ENCODE measurements around the gene TBC1D10B.
"Not testable (repeated sequence)": the region's sequence is repeated elsewhere in the genome, so short reads cannot be mapped to it uniquely, and the experiment has no call there.

Gene TBC1D10B

DNA sequence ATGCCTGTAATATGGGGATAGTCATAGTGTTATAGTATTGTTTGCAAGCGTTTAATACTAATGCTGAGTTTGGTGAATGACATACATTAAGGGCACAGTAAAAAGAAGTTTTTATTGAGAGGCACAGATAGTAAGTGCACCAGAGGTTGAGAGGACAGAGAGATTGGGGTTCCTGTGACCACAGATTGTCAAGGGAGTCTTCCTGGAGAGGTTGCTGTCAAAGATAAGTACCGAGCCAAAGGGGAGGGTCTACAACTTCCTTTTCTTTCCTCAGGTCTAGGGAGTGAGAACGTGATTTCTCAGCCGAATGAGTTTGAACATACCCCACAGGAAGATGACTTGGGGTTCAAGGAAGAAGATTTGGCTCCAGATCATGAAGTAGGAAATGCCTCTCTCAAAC is 26.8 kb upstream of the TBC1D10B start:
- DNase-seq: no peak

DNA sequence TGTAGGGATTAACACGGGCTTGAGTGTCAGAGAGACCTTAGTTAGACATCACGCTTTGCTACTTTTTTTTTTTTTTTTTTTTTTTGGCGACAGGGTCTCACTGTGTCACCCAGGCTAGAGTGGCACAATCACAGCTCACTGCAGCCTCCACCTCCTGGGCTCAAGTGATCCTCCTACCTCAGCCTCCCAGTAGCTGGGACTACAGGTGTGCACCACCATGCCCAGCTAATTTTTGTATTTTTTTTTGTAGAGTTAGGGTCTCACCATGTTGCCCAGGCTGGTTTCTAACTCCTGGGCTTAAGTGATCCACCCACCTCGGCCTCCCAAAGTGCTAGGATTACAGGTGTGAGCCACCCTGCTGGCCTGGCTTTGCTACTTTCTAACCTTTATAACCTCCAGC is 26.3 kb upstream of the TBC1D10B start:
- DNase-seq: not testable (repeated sequence)

DNA sequence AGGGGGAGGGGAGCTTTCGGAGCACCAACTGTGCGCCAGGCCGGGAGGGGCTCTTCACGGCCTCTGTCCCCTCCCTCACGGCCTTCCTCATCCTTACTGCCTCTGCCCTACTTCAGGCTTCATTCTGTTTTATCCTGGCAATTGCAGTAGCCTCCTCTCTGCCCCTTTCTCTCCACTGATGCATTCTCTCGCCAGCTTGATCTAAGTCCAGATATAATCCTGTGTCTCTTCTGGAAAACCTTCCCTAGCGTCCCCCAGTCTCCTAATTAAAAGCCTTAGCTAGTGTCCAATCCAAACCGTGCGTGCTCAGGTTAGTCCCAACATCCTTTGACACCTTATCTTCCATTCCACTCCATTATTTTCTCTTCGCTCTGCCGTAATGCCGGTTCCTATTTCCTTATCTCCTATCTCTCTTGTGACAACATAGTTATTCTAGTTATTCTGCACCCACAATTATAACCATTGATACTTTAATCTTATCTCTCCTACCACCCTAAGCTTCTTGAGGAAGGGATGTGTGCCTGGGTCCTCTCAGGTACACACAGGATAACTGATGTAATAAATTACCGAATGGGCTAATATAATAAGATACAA is 25.8 kb upstream of the TBC1D10B start:
- no peak for DNase-seq

DNA sequence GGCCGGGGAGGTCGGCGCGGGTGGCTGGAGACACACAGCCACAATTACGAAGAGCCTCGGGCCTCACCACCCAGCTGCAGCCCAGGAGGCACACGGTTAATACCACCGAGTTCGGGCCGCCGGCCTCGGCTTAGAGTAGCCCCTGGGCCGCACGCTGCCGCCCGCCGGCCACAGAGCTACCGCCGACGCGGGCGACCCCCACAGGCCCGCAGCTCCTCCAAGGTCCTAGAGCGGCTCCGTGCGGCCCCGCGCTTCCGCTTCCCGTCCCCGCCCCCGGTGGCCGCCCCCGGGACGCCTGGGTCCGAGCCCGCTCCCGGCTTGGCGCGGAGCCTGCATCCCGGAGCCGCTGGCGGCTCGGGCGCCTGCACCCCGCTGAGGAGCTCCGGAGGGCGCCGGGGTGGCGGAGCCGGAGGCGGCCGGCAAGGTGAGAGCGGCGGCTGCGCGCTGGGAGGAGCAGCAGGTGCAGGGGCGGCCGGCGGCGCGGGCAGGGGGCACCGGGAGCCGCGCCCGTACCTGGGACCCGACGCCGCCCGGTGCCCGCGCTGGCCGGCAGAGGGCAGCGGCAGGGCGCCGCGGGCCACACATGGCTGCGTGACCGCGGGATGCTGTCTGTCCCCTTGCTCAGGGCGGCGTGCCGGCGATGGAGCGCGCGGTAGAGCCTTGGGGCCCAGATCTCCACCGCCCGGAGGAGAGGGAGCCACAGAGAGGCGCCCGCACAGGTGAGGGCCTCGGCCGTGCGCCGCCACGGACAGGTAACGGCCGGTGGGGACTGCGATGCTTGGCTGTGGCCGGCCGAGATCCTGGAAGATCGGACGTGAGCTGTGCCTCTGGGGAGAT is 25.1 kb upstream of the TBC1D10B start, which contains the start of gene ZNF48:
Gene ZNF48, plus strand, starts transcription at position 266 of the 837 bp plus-strand sequence. Its CDS starts 375 bp downstream, at position 641.
- DNase-seq: peak; percentile 54

DNA sequence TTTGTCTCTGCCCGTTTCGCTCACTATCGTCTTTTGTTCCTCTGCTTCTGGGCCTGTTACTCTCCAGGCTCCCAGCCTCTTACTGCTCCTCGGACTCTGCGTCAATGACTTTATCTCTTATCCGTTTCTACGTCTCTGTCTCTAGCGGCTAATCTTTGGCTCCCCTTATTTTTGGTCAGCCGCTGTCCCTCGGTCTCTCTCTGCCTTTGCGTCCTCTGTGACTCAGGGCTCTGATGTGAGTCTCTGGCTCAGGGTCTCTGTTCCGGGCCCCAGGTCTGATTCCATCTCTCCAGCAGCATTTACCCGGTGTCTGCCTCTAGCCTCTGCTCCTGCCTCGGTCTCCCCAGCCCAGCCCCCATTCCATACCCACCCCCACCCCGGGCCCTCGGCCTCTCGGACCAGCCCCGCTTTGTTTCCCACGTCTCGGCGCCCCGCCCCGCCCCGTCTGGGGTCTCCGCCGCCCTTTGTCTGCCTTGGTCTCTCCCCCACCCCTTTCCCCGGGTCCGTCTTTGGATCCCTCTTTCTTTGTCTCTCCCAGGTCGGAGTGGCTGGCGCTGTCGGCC is 24.4 kb upstream of the TBC1D10B start:
- DNase-seq: no peak

DNA sequence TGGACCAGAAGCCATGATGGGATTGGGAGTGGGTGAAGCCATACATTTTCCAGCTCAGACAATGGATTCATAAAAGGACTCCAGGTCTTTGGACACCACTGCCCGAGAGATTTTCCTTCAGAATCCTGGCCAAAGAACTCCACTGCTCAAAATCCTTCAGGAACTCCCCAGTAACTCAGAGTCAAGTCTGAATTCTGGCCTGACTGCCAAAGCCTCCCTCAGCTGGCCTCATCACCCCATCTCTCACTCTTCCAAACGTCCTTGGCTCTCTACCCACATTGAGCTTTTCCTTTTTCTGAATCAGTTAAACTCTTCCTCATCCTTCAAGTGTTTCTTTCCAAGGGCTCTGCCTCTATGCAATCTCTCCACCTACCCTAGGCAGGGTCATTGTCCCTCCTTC is 13.2 kb upstream of the TBC1D10B start:
- no peak for DNase-seq

DNA sequence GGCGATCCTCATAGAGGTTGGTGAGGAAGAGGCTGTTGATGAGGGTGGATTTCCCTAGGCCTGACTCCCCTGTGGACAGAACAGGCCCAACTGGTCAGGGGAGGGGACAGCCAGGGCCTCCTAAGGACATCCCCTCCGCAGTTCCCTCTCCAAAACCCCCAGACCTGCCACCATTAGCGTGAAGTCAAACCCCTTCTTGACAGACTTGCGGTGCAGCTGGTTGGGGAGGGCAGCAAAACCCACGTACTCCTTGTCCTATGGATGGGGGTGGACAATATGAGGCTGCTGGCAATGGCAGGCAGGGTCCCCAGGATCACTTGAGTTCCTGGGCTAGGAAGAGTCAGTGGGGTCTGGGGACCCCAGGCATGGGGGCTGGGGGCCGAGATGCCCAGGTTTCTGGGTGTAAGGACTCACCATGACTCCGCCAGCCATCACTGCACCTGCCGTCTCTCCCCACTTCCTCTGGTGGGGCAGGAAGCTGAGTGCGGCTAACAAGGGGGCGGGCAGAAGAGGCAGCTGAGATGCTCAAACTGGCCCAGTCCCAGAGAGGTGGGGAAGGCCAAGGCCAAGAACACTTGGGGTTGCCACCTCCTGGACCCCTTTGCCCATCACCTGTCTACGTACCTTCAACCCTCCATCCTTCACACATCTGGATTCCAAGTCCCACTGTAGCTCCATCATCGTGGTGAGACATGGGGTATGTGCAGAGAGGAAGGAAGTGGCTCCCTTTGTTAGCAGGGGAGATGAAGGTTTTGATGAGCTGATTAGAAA is 12.0 kb upstream of the TBC1D10B start, which contains the start of gene SEPTIN1:
Gene SEPTIN1, minus strand, starts transcription at position 451 of the 771 bp plus-strand sequence. Its CDS starts 19 bp downstream, at position 432.
- DNase-seq: peak; percentile 74

DNA sequence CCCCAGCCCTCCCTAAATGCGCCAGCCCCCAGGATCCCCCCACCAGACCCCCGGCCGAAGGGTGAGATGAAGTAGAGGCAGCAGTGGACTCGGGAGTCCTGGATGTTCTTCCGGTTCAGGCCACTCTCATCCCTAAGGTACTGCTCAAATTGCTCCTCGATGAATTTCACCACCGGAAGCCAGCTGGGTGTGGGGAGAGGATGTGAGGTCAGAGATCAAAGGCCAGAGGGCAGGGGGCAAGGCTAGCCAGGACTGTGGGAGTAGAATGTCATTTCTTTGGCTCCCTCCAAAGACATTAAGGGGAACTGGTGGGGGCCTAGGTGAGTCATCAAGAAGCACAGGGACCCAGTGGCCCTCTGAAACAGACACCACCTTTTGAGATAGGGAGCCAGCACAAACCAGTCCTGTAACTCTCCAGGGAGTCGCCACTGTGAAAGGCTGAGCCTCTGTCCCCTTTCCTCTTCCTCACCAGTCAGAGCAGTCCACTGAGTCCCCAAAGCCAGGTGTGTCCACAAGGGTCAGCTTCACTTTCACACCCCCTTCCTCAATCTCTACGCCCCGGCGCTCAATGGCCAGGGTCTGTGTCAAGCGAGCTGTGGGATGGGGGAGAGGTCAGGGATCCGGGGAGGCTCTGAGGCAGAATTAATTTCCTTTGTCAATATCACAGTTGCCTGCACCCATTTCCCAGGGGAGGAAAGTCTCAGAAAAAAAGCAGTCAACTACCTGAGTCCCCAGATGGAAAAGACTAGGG is 11.2 kb upstream of the TBC1D10B start:
- DNase-seq: peak; percentile 73

DNA sequence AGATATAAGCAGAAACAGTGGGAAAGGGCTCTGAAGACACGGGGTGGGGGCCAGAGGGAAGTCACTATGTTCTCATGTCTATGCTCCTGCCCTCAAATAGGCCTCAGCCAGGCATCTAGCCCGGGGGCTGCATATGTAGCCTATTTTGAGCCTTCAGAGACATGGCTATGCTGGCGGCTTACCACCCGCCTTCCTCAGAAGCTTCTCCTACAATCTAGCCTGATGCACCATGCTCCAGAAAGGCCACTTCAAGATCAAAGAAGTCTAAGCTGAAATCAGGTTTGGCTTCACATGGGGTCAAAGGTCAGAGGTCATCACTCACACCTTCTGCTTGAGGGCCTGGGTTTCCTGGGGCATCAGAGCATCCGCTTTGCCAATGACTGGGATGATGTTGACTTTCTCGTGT is 10.5 kb upstream of the TBC1D10B start:
- no peak for DNase-seq

DNA sequence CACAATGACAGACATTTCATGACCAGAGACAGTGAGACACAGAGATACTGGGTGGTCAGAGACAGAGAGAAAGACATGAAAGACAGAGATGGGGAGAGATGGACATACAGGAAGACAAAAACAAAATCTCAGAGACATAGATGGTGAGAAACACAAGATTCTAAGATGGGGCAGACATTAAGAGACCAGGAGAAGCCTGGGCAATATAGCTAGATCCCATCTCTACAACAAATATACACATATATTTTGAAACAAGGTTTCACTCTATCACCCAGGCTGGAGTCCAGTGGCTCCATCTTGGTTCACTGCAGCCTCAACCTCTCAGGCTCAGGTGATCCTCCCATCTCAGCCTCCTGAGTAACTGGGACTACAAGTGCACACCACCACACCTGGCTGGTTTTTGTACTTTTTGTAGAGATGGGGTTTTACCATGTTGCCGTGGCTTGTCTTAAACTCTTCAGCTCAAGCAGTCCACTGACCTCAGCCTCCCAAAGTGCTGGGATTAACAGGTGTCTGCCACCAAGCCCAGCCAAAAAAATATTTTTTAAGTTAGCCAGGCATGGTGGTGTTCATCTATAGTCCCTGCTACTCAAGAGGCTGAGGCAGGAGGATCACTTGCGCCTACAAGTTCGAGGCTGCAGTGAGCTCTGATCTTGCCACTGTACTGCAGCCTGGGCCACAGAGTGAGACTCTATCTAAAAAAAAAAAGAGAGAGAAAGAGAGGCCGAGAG is 9.9 kb upstream of the TBC1D10B start:
- DNase-seq: no peak

DNA sequence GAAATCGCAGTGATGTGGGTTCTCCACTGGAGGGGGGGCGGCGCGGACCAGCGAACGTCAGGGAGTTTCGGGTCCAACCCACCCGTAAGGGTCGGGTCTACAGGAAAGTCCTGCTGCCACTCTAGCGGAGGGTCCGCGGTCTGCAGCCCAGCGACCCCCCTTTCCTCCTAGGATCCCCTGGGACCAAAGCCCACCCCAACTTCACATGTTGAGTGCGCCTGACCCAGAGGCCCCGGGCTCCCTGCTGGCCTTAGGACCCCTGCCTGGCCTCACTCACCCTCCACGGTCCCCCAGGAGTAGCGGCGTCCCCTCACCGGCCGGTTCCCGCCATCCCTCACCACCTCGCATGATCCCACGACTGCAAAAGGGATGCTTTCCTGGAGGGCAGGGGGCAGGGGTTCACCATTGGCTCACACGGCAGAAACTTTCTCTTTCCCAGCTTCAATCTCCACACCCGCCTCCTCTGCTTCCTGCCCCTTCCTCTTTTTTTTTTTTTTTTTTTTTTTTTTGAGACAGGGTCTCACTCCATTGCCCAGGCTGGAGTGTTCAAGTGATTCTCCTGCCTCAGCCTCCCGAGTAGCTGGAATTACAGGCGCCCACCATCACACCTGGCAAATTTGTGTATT is 9.0 kb upstream of the TBC1D10B start:
- DNase-seq: no peak

DNA sequence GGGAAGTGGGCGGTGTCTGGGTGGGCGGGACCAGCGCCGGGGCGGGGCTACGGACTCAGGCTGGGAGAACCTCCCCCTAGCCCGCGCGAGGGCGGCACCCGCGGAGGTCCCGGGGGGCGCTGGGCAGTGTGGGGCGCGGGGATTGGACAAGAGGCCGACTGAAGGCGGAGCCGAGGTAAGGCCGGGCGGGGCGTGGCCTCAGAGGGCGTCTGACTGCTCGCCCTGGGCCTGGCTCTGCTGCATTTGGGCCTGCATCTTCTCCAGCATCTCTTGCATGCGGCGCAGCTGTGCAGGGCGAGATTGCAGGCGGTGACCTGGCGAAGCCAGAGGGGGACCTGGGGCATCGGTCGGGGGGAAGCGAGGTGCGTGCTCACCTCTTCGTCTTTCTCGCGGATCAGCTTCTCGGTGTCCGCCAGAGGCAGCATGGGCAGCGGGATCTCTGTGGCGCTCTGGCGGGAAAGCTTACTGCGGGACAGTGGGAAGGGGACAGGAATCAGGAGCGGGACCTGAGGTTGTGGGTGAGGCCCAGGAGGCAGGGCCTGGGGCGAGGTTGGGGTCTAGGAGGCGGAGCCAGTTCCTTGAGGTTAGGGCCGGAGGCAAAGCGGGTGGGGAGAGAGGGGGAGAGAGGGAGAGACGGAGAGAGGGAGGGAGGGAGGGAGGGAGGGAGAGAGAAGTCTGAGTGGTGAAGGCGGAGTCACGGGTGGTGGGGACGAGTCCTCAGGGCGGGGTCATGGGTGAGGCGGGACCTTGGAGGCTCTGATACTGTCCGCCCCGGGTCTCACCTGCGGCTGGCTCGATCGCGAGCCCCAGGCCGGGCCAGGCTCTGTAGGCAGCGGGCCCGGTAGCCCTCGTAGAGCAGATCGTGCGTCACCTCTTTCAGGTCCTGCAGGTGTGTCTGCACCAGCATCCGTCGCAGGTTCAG is 8.2 kb upstream of the TBC1D10B start:
- DNase-seq: peak; percentile 98

DNA sequence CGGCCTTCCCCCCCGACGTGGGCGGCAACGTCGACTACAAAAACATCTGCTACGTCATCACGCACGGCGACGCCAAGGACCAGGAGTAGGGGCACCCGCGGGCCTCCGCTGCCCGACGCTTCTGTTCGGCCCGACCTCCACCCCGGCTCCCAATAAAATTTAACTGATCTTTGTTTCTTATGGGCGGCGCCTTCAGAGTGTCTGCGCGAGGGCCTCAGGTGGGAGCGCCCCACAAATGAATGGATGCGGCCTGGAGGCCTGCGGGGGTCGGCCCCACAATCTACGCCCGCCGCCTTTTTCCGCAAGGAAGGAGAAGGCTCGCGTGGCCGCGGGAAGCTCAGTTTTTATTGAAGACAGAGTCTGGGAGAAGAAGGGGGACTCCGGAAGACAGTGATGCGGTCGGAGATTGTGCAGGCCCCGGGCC is 7.5 kb upstream of the TBC1D10B start:
- DNase-seq: peak; percentile 80

DNA sequence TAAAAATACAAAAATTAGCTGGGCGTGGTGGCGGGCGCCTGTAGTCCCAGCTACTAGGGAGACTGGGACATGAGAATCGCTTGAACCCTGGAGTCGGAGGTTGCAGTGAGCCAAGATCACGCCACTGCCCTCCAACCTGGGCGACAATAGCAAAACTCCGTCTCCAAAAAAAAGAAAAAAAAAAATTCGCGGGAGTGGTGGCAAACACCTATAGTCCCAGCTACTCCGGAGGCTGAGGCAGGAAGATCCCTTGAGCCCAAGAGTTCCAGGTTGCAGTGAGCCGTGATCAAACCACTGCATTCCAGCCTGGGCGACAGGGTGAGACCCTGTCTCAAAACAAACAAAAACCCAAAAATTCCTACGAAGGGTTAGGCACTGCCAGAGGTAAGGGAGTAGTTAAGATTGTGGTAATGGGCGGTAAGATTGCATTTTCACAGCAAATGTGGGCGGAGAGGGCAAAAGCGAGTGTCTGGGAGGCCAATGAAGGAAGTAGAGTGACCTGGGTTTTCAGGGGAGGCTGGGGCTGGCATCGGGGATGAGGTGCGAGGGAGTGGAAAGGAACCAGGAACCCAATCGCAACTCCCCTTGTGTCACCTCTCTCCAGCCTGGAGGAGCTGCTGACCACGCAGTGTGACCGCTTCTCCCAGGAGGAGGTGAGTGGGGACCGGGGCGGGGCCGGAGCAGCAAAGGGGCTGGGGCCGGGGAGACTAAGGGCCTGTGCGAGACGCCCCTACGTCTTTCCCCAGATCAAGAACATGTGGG is 6.9 kb upstream of the TBC1D10B start:
- DNase-seq: no peak

DNA sequence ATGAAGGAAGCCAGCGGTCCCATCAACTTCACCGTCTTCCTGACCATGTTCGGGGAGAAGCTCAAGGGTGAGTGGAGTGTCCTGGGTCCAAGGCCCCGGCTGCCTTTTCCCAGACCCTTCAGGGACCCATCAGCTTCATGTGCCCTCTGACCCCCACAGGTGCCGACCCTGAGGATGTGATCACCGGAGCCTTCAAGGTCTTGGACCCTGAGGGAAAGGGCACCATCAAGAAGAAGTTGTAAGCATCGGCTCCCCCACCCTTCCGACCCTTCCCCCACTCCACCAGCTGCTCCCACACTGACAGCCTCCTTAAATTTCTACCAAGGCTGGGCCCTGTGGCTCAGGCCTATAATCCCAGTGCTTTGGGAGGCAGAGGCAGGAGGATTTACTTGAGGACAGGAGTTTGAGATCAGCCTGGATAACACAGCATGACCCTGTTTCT is 6.2 kb upstream of the TBC1D10B start:
- no peak for DNase-seq

DNA sequence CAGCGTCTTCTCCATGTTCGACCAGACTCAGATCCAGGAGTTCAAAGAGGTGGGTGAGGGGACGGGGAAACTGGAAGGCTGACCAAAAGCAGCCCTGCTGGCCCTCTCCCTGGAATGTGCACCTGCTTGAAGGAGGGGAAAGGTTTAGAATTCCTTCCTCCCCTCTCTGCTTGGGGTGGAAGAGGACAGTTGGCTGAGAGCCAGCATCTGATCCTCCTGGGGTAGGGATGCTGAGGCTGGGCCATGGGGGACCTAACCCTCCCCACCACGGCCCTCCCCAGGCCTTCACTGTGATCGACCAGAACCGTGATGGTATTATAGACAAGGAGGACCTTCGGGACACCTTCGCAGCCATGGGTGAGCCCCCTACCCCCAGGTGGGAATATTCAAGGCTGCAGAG is 5.6 kb upstream of the TBC1D10B start:
- no peak for DNase-seq

DNA sequence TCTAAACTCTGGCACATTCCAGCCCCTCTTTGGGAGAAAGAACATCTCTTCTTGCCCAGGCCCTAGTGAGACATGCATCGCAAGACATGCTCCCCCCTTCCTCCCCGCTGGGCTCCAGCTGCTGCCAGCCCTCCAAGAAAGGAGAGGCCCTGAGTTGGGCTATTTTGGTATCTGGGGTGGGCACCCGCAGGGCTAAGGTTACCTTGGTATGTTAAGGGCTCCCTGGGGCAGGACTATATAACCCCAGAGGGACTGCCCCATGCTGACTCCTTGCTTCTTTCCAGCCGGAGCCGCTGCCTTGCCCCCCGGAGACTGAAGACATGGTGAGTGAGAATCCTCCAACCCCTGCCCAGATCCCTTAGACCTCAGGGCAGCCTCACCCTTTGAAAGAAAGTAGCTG is 4.2 kb upstream of the TBC1D10B start, which contains the start of gene MYL11:
Gene MYL11, plus strand, starts transcription at position 265 of the 400 bp plus-strand sequence. Its CDS starts 56 bp downstream, at position 321.
- no peak for DNase-seq

DNA sequence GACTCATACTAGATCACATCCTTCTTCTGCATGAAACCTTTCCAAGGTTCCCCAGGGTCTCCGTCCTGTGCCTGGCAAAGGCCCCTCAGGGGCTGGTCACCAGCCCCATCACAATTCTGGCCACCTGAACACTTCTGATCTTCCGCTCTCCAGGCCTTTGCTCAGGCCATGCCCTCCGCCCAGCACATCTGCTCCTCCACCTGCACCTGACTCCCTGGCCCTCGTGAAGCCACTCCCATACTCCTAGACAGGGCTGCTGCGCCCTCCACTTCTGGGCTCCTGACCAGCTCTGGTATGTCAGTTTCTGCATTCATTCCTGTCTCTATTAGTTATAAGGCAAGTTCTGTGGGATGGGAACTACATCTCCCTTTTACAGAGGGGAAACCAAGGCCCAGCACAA is 2.4 kb upstream of the TBC1D10B start:
- DNase-seq: no peak
